GM12878 (cell line): ENCODE data around the gene SLC1A2. TPM values are rescaled to one million over a fixed set of nuclear protein-coding genes. Genes with fewer than 3 reads are reported as not detected.

ENCODE experiments used
- ATAC-seq: fragments of 200-7000 bp; cut with Tn5 transposase; 3 replicates; pipeline ENCODE4 v1.9.1; 2020; ENCODE audit warnings: mild to moderate bottlenecking, moderate library complexity
- BruUV-seq: library from RNA; stranded (reverse); fragments of 400-500 nt; replicated peaks from 2 replicates; lab custom pipeline; 2021; lab: Mats Ljungman, UMichigan
- CTCF ChIA-PET: fragments of 300-600 bp; sonication (Branson Sonifier 250); formaldehyde crosslinking; extraction: SDS; loops from one replicate; lab custom pipeline; 2021; ENCODE audit warnings: inconsistent platforms; lab: Yijun Ruan, JAX
- POLR2A ChIA-PET: fragments of 350-600 bp; formaldehyde crosslinking; extraction: SDS; loops from one replicate; lab custom pipeline; 2021; ENCODE audit warnings: inconsistent platforms; lab: Charles Lee
- RAD21 ChIA-PET: fragments of 300-600 bp; sonication (Branson Sonifier 250); formaldehyde crosslinking; loops from one replicate; lab custom pipeline; 2023; ENCODE audit warnings: antibody characterized with exemption; ENCODE audit not compliant: unreplicated experiment; lab: Charles Lee
- SMC1A ChIA-PET: fragments of 300-600 bp; sonication (Branson Sonifier 250); formaldehyde crosslinking; loops from one replicate; lab custom pipeline; 2023; ENCODE audit not compliant: unreplicated experiment, uncharacterized antibody; lab: Charles Lee
- DNase-seq: peaks from one replicate; pipeline ENCODE4 v3.0.0-alpha.2; 2011; ENCODE audit warnings: low read depth, low spot score
- FAIRE-seq: peaks from 3 replicates; lab custom pipeline; 2011; peaks lifted over from hg19 to GRCh38; lab: Jason Lieb, UNC
- H2AFZ ChIP-seq: 2 replicates; pipeline ENCODE4 v1.6.0; 2011; ENCODE audit warnings: low read depth, low read length, control low read depth; ENCODE audit not compliant: control insufficient read depth
- H3K27ac ChIP-seq: 2 replicates; pipeline ENCODE4 v1.5.1; 2011; ENCODE audit warnings: control low read depth; ENCODE audit not compliant: control insufficient read depth, insufficient read depth
- H3K27me3 ChIP-seq, 2 experiments: replicated peaks in 1 of 2; 2 replicates each; pipeline versions ENCODE4 v1.6.0 to v1.6.1; 2011; ENCODE audit warnings: low read length in 1 of 2; ENCODE audit not compliant: control insufficient read depth in 2 of 2, insufficient read depth in 2 of 2
- H3K36me3 ChIP-seq, 2 experiments: 2 replicates each; pipeline ENCODE4 v1.5.1; 2011; ENCODE audit warnings: low read length in 1 of 2; ENCODE audit not compliant: control insufficient read depth in 2 of 2, insufficient read depth in 2 of 2
- H3K4me1 ChIP-seq: 2 replicates; pipeline ENCODE4 v1.6.1; 2011; ENCODE audit warnings: mild to moderate bottlenecking, low read length, moderate library complexity, mixed read lengths; ENCODE audit not compliant: control insufficient read depth, insufficient read depth
- H3K4me2 ChIP-seq: 2 replicates; pipeline ENCODE4 v1.6.0; 2011; ENCODE audit warnings: control low read depth; ENCODE audit not compliant: control insufficient read depth, insufficient read depth
- H3K4me3 ChIP-seq: fragments of 200-600 bp; sonication (generic); 2 replicates; pipeline ENCODE4 v1.5.1; 2016
- H3K79me2 ChIP-seq: 2 replicates; pipeline ENCODE4 v1.6.0; 2011; ENCODE audit warnings: low read length; ENCODE audit not compliant: control insufficient read depth, insufficient read depth
- H3K9ac ChIP-seq: 2 replicates; pipeline ENCODE4 v1.8.0; 2011; ENCODE audit warnings: low read length, control low read depth, mixed read lengths; ENCODE audit not compliant: control insufficient read depth, insufficient read depth
- H3K9me3 ChIP-seq: replicated peaks from 3 replicates; pipeline ENCODE4 v1.5.1; 2011; ENCODE audit warnings: mild to moderate bottlenecking, low read length; ENCODE audit not compliant: control insufficient read depth, insufficient read depth
- H4K20me1 ChIP-seq: 2 replicates; pipeline ENCODE4 v1.6.0; 2011; ENCODE audit not compliant: control insufficient read depth, insufficient read depth
- CBFB ChIP-seq: IDR thresholded peaks from 2 replicates; pipeline ENCODE4 v1.6.1; 2016; ENCODE audit warnings: antibody characterized with exemption, low read depth
- CUX1 ChIP-seq: IDR thresholded peaks from 2 replicates; pipeline ENCODE4 v1.6.1; 2012; ENCODE audit warnings: improper control_type of control experiment, low read depth, low read length; ENCODE audit not compliant: insufficient replicate concordance
- DPF2 ChIP-seq: fragments of 450-650 bp; IDR thresholded peaks from 2 replicates; pipeline ENCODE4 v1.6.1; 2017; ENCODE audit warnings: mild to moderate bottlenecking
- JUND ChIP-seq: IDR thresholded peaks from 2 replicates; pipeline ENCODE4 v1.6.1; 2012; ENCODE audit warnings: low read depth, mild to moderate bottlenecking, low read length, improper control_type of control experiment, moderate library complexity
- MTA2 ChIP-seq: fragments of 450-650 bp; IDR thresholded peaks from 2 replicates; pipeline ENCODE4 v1.6.1; 2016; ENCODE audit warnings: low read depth, mild to moderate bottlenecking, moderate library complexity
- MTA3 ChIP-seq: IDR thresholded peaks from 2 replicates; pipeline ENCODE4 v1.6.1; 2012; ENCODE audit warnings: low read length, inconsistent platforms, borderline replicate concordance
- RFX5 ChIP-seq: IDR thresholded peaks from 2 replicates; pipeline ENCODE4 v1.6.1; 2011; ENCODE audit warnings: low read depth, low read length, improper control_type of control experiment
- STAT3 ChIP-seq: IDR thresholded peaks from 2 replicates; pipeline ENCODE4 v1.6.1; 2011; ENCODE audit warnings: low read depth, low read length, improper control_type of control experiment
- WGBS: methylation state at CpG from one replicate; pipeline ENCODE4 v1.1.6; 2016; ENCODE audit warnings: low lambda C conversion rate; ENCODE audit not compliant: insufficient replicate concordance, insufficient coverage; ENCODE audit errors: missing lambda C conversion rate; 5-methylcytosine and 5-hydroxymethylcytosine counted together
- in situ Hi-C: fragments of 300-500 bp; cut with MboI; formaldehyde crosslinking; loops from 9 replicates; pipeline ENCODE4 v1.14.3; 2018; ENCODE audit warnings: mixed read lengths
- intact Hi-C: fragments of 100-400 bp; cut with micrococcal nuclease; formaldehyde crosslinking; loops from one replicate; pipeline ENCODE4 v1.14.2; 2022; ENCODE audit not compliant: unreplicated experiment
- polyA plus RNA-seq, 11 experiments: library from polyadenylated mRNA; depleted of rRNA in 4 of 11; unstranded in 6 of 11; stranded (reverse) in 5 of 11; fragments of >200 nt; fragmentation: Nextera tagmentation in 4 of 11; fragmentation: Illumina TruSeq in 1 of 11; extraction: Ambion mirVana in 4 of 11; extraction: Trizol in 1 of 11; gene quantifications; 1 replicate in 1 of 11; 2 replicates in 10 of 11; pipeline versions ENCODE4 v1.2.1 to v1.2.3, GENCODE V29; 2011 to 2016; ENCODE audit warnings: inconsistent platforms in 2 of 11, missing spikeins in 2 of 11, low read depth in 1 of 11
- total RNA-seq, 4 experiments: library from RNA; depleted of rRNA in 3 of 4; stranded (reverse); fragments of >200 nt in 3 of 4; fragmentation: Illumina TruSeq in 1 of 4; extraction: Trizol in 1 of 4; gene quantifications; 2 replicates each; pipeline versions ENCODE4 v1.2.1 to v1.2.3, GENCODE V29; 2013 to 2021
- TF ChIP-seq, protein P1 (sequence below), 3 experiments: IDR thresholded peaks in 2 of 3; conservative IDR thresholded peaks in 1 of 3; 2 replicates each; pipeline ENCODE4 v1.5.1; 2011; ENCODE audit warnings: low read depth in 3 of 3, low read length in 3 of 3, mild to moderate bottlenecking in 3 of 3, control low read depth in 2 of 3, moderate library complexity in 2 of 3, inconsistent platforms in 1 of 3, mixed read lengths in 1 of 3; ENCODE audit not compliant: control insufficient read depth in 2 of 3, insufficient read depth in 1 of 3; ENCODE audit errors: extremely low read depth in 1 of 3
- TF ChIP-seq, protein P2 (sequence below): fragments of 450-650 bp; IDR thresholded peaks from 2 replicates; pipeline ENCODE4 v1.6.1; 2018; ENCODE audit warnings: mild to moderate bottlenecking, low read depth, moderate library complexity; ENCODE audit not compliant: partially characterized antibody

Gene SLC1A2
- total and polyA plus RNA-seq, 10 of the 15 experiments (the other 5 are each of a cell fraction or from before 2014, with no cell fraction given) = 0.01 to 0.84 (median 0.22) TPM; not detected in 1

DNA sequence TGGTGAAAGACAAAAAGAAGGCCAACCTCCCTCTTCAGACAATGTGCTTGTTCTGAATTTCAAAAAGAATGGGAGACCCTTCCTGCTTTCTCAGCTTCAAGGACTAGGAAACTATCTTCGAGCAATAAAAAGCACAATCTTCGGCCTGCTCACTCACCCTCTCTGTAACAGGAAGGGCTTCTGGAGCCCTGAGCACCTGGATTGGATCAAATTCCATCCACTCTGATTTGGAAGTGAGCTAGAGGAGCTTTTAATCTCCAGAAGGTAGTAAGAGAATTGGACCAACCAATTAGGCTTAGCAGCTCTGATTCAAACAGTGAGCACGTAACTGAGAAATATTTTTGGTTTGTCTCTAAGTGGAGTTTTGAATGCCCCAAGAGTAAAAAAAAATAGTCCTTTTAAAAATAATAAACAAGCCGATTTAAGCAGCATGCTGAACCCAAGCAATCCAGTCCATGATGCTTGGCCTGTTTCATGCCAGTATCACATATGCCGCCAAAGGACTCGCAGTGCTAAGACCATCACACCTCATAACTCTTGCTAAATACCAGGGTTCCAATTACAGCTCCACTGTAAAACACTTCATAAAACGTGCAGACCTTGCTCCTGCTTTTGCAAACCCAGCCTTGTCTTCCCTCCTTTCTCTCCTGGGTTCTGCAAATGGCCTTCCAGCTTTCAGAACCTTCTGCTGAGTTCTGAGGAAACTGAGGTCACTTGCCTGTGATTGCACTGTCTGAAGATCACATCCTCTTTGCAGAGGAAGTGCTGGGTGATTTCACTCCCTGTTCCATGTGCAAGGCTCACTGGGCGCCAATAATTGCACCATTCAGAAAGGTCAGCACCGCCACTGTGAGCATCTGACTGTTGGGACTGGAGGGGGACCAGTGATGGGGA, 74.4 kb downstream of the SLC1A2 start (continued):
- TF ChIP-seq, protein P1, sequence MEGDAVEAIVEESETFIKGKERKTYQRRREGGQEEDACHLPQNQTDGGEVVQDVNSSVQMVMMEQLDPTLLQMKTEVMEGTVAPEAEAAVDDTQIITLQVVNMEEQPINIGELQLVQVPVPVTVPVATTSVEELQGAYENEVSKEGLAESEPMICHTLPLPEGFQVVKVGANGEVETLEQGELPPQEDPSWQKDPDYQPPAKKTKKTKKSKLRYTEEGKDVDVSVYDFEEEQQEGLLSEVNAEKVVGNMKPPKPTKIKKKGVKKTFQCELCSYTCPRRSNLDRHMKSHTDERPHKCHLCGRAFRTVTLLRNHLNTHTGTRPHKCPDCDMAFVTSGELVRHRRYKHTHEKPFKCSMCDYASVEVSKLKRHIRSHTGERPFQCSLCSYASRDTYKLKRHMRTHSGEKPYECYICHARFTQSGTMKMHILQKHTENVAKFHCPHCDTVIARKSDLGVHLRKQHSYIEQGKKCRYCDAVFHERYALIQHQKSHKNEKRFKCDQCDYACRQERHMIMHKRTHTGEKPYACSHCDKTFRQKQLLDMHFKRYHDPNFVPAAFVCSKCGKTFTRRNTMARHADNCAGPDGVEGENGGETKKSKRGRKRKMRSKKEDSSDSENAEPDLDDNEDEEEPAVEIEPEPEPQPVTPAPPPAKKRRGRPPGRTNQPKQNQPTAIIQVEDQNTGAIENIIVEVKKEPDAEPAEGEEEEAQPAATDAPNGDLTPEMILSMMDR (IDR thresholded peaks at IDR 0.05 in 2 of 3, conservative IDR thresholded peaks at IDR 0.05 in 1 of 3; ENCODE audit: control insufficient read depth in 2 of 3, extremely low read depth in 1 of 3, insufficient read depth in 1 of 3, low read depth in 3 of 3, low read length in 3 of 3) = no peak
- TF ChIP-seq JUND (no peak; the same call in 1 of the 2 replicates), CBFB (no peak)

GRCh38 chr11:35343033-35343598, 76.2 kb downstream of the SLC1A2 start:
- in situ Hi-C loops (no loop called here), intact Hi-C loops (no loop called here)
- FAIRE-seq (peak; percentile 35), DNase-seq (no peak), ATAC-seq (peak; percentile 77)
- no peak overlapping the region; the same call in 1 of the 2 replicates for H3K9ac ChIP-seq
- ChIA-PET POLR2A (no interaction called here), SMC1A (no interaction called here), RAD21 (no interaction called here), CTCF (no interaction called here)
- peak overlapping the region; percentile 45; the same call in 1 of the 2 replicates for H3K4me3 ChIP-seq
- WGBS = 1% methylated on average over 5 of the region's 5 CpGs
- H3K27me3 ChIP-seq = no peaks in the 10 kb centered on the region
- BruUV-seq = no TSS peak
- no peaks in the 10 kb centered on the region for H3K79me2 ChIP-seq
- H3K27ac ChIP-seq = no peak overlapping the region
- H3K36me3 ChIP-seq = no peaks in the 10 kb centered on the region
- H3K4me2 ChIP-seq = peak overlapping the region; percentile 68
- no peak overlapping the region for H2AFZ ChIP-seq
- H4K20me1 ChIP-seq = no peaks in the 10 kb centered on the region
- H3K9me3 ChIP-seq = no peaks in the 10 kb centered on the region
- peaks cover 24% of the 10 kb centered on the region for H3K4me1 ChIP-seq
- no peak for TF ChIP-seq RFX5
- TF ChIP-seq MTA2 = no peak
- TF ChIP-seq DPF2 = 0 out of 2 replicates have a peak, but pooled peaks have one; percentile 33
- TF ChIP-seq, protein P2, sequence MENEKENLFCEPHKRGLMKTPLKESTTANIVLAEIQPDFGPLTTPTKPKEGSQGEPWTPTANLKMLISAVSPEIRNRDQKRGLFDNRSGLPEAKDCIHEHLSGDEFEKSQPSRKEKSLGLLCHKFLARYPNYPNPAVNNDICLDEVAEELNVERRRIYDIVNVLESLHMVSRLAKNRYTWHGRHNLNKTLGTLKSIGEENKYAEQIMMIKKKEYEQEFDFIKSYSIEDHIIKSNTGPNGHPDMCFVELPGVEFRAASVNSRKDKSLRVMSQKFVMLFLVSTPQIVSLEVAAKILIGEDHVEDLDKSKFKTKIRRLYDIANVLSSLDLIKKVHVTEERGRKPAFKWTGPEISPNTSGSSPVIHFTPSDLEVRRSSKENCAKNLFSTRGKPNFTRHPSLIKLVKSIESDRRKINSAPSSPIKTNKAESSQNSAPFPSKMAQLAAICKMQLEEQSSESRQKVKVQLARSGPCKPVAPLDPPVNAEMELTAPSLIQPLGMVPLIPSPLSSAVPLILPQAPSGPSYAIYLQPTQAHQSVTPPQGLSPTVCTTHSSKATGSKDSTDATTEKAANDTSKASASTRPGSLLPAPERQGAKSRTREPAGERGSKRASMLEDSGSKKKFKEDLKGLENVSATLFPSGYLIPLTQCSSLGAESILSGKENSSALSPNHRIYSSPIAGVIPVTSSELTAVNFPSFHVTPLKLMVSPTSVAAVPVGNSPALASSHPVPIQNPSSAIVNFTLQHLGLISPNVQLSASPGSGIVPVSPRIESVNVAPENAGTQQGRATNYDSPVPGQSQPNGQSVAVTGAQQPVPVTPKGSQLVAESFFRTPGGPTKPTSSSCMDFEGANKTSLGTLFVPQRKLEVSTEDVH = no peak
- TF ChIP-seq STAT3 = 0 out of 2 replicates have a peak, but pooled peaks have one; percentile 63
- no peak for TF ChIP-seq CUX1
- TF ChIP-seq MTA3 = peak; percentile 47; the same call in 1 of the 2 replicates
